GM19372 (cell line): ENCODE measurements around the gene ZNF599.

Source experiments
- ATAC-seq: cut with Tn5 transposase; IDR thresholded peaks from one replicate; pipeline ENCODE4 v1.9.1; 2021; ENCODE audit warnings: mild to moderate bottlenecking, low read depth, moderate library complexity; ENCODE audit not compliant: unreplicated experiment

Gene ZNF599

GRCh38 chr19:34744896-34745690, 27.9 kb downstream of the ZNF599 start:
- no peak for ATAC-seq

- no peak for ATAC-seq
Measured at GRCh38 chr19:34734537-34735103, 38.4 kb downstream of the ZNF599 start.

GRCh38 chr19:34733746-34734536, 39.1 kb downstream of the ZNF599 start, which contains the start of gene ZNF181:
ZNF181 (plus strand) TSS chr19:34734243; CDS start chr19:34735038, 795 bp downstream.
- peak; percentile 72 for ATAC-seq

GRCh38 chr19:34733266-34733745, 39.7 kb downstream of the ZNF599 start:
- peak; percentile 3 for ATAC-seq

GRCh38 chr19:34732612-34733211, 40.3 kb downstream of the ZNF599 start:
- ATAC-seq = no peak

- ATAC-seq = no peak
Measured at GRCh38 chr19:34731964-34732363, 41.1 kb downstream of the ZNF599 start.

- no peak for ATAC-seq
Measured at GRCh38 chr19:34731019-34731829, 41.8 kb downstream of the ZNF599 start.

GRCh38 chr19:34725400-34725799, 47.6 kb downstream of the ZNF599 start:
- ATAC-seq = no peak

- ATAC-seq = no peak
Measured at GRCh38 chr19:34722353-34722752, 50.7 kb downstream of the ZNF599 start.

- no peak for ATAC-seq
Measured at GRCh38 chr19:34715357-34715756, 57.7 kb downstream of the ZNF599 start.

GRCh38 chr19:34713262-34713637, 59.8 kb downstream of the ZNF599 start:
- ATAC-seq = no peak

- ATAC-seq = no peak
Measured at GRCh38 chr19:34712395-34713261, 60.4 kb downstream of the ZNF599 start.

GRCh38 chr19:34711890-34712289, 61.1 kb downstream of the ZNF599 start:
- ATAC-seq = no peak
